Hepatocyte (in vitro differentiated cells): ENCODE data around the gene PYROXD2. TPM values are rescaled to one million over a fixed set of nuclear protein-coding genes. Genes with fewer than 3 reads are reported as not detected.

Source experiments
- DNase-seq: peaks from one replicate; pipeline ENCODE4 v3.0.0-alpha.2; 2016; ENCODE audit warnings: low spot score
- H2AFZ ChIP-seq: fragments of 200-600 bp; sonication (generic); 2 replicates; pipeline ENCODE4 v1.6.0; 2016; ENCODE audit warnings: antibody characterized with exemption, mild to moderate bottlenecking
- H3K27ac ChIP-seq: fragments of 200-600 bp; sonication (generic); 2 replicates; pipeline ENCODE4 v1.5.1; 2016; ENCODE audit warnings: mild to moderate bottlenecking
- H3K27me3 ChIP-seq: fragments of 200-600 bp; sonication (generic); 2 replicates; pipeline ENCODE4 v1.6.1; 2016
- H3K36me3 ChIP-seq: fragments of 200-600 bp; sonication (generic); replicated peaks from 2 replicates; pipeline ENCODE4 v1.5.1; 2016; ENCODE audit warnings: low read depth; ENCODE audit not compliant: insufficient read depth
- H3K4me1 ChIP-seq: fragments of 200-600 bp; sonication (generic); 2 replicates; pipeline ENCODE4 v1.5.1; 2016; ENCODE audit warnings: mild to moderate bottlenecking, moderate library complexity; ENCODE audit not compliant: insufficient read depth
- H3K4me2 ChIP-seq: fragments of 200-600 bp; sonication (generic); 2 replicates; pipeline ENCODE4 v1.6.0; 2016
- H3K4me3 ChIP-seq: fragments of 200-600 bp; sonication (generic); 2 replicates; pipeline ENCODE4 v1.5.1; 2016; ENCODE audit warnings: mild to moderate bottlenecking
- H3K79me2 ChIP-seq: fragments of 200-600 bp; sonication (generic); 2 replicates; pipeline ENCODE4 v1.6.0; 2017; ENCODE audit warnings: mild to moderate bottlenecking
- H3K9me2 ChIP-seq: fragments of 200-600 bp; sonication (generic); replicated peaks from 2 replicates; pipeline ENCODE4 v1.6.0; 2017; ENCODE audit warnings: mild to moderate bottlenecking; ENCODE audit not compliant: insufficient read depth
- H3K9me3 ChIP-seq: fragments of 200-600 bp; sonication (generic); 2 replicates; pipeline ENCODE4 v1.5.1; 2016; ENCODE audit warnings: low read depth, mild to moderate bottlenecking
- H4K20me1 ChIP-seq: fragments of 200-600 bp; sonication (generic); 2 replicates; pipeline ENCODE4 v1.6.0; 2016; ENCODE audit warnings: mild to moderate bottlenecking; ENCODE audit not compliant: insufficient read depth, poor library complexity, severe bottlenecking
- EZH2 ChIP-seq: fragments of 200-600 bp; sonication (generic); IDR thresholded peaks from 2 replicates; pipeline ENCODE4 v1.6.1; 2016; ENCODE audit warnings: antibody characterized with exemption, mild to moderate bottlenecking, borderline replicate concordance
- EZH2phosphoT487 ChIP-seq: fragments of 200-600 bp; sonication (generic); IDR thresholded peaks from one replicate; pipeline ENCODE4 v1.6.1; 2018; ENCODE audit warnings: antibody characterized with exemption, mild to moderate bottlenecking, low read depth, moderate library complexity; ENCODE audit not compliant: unreplicated experiment, severe bottlenecking
- WGBS: methylation state at CpG from one replicate; pipeline ENCODE4 v1.1.6; 2016; ENCODE audit warnings: low lambda C conversion rate; ENCODE audit errors: missing lambda C conversion rate; 5-methylcytosine and 5-hydroxymethylcytosine counted together
- polyA plus RNA-seq: library from polyadenylated mRNA; unstranded; fragments of >200 nt; fragmentation: Nextera tagmentation; extraction: Ambion mirVana; gene quantifications from 2 replicates; pipeline ENCODE4 v1.2.1, GENCODE V29; 2016
- total RNA-seq: library from RNA; depleted of rRNA; stranded (reverse); fragments of >200 nt; gene quantifications from 2 replicates; pipeline ENCODE4 v1.2.3, GENCODE V29; 2014
- TF ChIP-seq, protein P1 (sequence below): fragments of 200-600 bp; sonication (generic); IDR thresholded peaks from 2 replicates; pipeline ENCODE4 v1.5.1; 2016; ENCODE audit warnings: antibody characterized with exemption, mild to moderate bottlenecking; ENCODE audit not compliant: poor library complexity

The PYROXD2 gene
- total and polyA plus RNA-seq, 2 experiments from 2014 or later, result 9.7 to 11.6 TPM

DNA sequence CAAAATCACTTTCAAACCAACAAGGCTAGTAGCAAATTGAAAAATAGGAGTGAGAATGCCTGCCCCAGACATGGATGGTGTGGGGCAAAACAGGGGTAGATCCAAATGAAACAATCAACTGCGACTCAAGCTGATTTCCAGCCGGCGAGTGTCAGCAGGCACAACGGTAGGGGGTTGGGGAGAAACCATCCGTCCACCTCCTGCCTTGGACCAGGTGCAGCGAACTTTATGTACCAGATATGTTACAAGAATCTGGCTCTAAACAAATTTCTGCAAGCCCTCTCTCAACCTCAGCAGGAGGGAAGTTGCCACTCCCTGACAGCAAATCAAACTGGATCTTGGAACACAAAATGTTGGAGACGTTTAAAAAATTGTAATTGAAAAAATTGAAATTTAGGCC, 45.2 kb downstream of the PYROXD2 start:
- H4K20me1 ChIP-seq, result no peaks in the 10 kb centered on the region
- H3K4me2 ChIP-seq, result no peak overlapping the region
- no peak overlapping the region for H2AFZ ChIP-seq
- H3K4me1 ChIP-seq, result no peaks in the 10 kb centered on the region
- no peaks in the 10 kb centered on the region for H3K9me3 ChIP-seq
- no peaks in the 10 kb centered on the region for H3K9me2 ChIP-seq
- H3K36me3 ChIP-seq, result no peaks in the 10 kb centered on the region
- no peak overlapping the region for H3K4me3 ChIP-seq
- no peak overlapping the region for H3K27ac ChIP-seq
- no peak for TF ChIP-seq EZH2
- no peak for TF ChIP-seq EZH2phosphoT487
- TF ChIP-seq, protein P1, sequence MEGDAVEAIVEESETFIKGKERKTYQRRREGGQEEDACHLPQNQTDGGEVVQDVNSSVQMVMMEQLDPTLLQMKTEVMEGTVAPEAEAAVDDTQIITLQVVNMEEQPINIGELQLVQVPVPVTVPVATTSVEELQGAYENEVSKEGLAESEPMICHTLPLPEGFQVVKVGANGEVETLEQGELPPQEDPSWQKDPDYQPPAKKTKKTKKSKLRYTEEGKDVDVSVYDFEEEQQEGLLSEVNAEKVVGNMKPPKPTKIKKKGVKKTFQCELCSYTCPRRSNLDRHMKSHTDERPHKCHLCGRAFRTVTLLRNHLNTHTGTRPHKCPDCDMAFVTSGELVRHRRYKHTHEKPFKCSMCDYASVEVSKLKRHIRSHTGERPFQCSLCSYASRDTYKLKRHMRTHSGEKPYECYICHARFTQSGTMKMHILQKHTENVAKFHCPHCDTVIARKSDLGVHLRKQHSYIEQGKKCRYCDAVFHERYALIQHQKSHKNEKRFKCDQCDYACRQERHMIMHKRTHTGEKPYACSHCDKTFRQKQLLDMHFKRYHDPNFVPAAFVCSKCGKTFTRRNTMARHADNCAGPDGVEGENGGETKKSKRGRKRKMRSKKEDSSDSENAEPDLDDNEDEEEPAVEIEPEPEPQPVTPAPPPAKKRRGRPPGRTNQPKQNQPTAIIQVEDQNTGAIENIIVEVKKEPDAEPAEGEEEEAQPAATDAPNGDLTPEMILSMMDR, result no peak
- 77% methylated on average over 7 of the region's 7 CpGs for WGBS
- no peaks in the 10 kb centered on the region for H3K27me3 ChIP-seq
- DNase-seq, result no peak
- H3K79me2 ChIP-seq, result no peaks in the 10 kb centered on the region

DNA sequence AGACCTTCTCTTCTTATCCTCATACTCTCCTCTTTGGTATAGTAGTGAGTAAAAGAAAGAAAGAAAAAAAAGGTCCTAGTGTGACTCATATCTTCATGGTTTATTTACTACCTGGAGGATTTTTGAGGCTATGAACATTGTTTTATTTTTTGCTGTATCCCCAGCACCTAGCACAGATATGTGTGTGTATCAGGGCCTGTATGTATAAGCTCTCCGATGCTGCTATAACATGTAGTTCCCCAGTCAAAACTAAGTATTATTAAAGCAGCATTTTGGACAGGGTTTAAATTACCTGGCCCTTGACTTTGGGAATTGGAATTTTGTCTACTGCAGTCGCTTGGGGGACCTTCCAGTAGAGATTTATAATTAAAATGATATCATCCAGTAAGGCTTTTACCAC, 46.3 kb downstream of the PYROXD2 start:
- no peak for DNase-seq
- H4K20me1 ChIP-seq, result no peaks in the 10 kb centered on the region
- no peak overlapping the region for H3K4me2 ChIP-seq
- WGBS, result 98% methylated on average over 2 of the region's 2 CpGs
- H3K9me2 ChIP-seq, result no peaks in the 10 kb centered on the region
- H3K27me3 ChIP-seq, result no peaks in the 10 kb centered on the region
- H3K27ac ChIP-seq, result no peak overlapping the region
- TF ChIP-seq, protein P1, result no peak
- TF ChIP-seq EZH2phosphoT487 (no peak), EZH2 (no peak)
- H3K36me3 ChIP-seq, result no peaks in the 10 kb centered on the region
- no peaks in the 10 kb centered on the region for H3K9me3 ChIP-seq
- no peak overlapping the region for H2AFZ ChIP-seq
- no peaks in the 10 kb centered on the region for H3K79me2 ChIP-seq
- no peak overlapping the region for H3K4me3 ChIP-seq
- peaks cover under 1% of the 10 kb centered on the region for H3K4me1 ChIP-seq

DNA sequence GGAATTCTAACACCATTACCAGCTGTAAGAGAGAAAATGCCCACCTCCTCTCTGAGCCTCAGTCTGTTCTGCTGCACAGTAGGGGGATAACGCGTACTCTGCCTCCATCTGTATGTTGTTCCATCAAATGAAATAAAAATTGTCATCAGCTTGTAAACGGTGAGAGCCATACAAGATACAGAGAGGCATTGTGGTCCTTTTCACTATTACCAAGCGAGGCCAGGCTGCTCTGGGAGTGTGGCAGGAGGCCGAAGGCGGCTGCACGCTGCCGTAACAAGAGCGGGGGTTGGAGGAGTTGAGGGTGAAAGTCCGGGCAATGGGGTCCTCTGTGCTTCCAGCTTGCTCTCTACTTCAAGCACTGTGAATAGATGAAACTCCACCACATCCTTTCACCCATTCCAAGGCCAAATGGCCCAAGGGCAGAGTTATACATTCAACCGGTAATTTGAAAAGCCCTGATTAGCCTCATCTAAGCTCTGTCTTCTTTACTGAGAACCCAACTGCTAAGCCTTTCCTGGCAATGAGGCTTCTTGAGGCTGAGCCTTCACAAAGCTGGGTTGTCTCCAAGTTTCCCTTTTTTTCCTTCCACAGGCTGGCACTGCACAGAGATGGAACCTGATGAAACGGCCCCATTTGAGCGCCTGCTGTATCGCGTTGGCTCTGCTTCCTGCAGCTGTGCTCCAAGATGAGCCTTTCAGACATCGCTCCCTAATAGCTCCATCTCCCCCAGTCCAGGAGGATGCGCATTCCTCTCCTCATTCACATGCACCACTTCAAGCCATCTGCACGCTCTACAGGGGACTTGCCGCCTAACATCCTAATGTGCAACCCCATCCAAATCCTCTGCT, 47.2 kb downstream of the PYROXD2 start:
- Histone ChIP-seq H3K9me3 (no peaks in the 10 kb centered on the region), H3K4me1 (peaks cover 4% of the 10 kb centered on the region), H2AFZ (no peak overlapping the region), H3K36me3 (no peaks in the 10 kb centered on the region), H3K9me2 (no peaks in the 10 kb centered on the region), H4K20me1 (no peaks in the 10 kb centered on the region), H3K27ac (no peak overlapping the region), H3K4me3 (no peak overlapping the region), H3K79me2 (no peaks in the 10 kb centered on the region), H3K4me2 (no peak overlapping the region), H3K27me3 (no peaks in the 10 kb centered on the region)
- no peak for TF ChIP-seq EZH2phosphoT487
- TF ChIP-seq EZH2, result no peak
- TF ChIP-seq, protein P1, result no peak
- WGBS, result 83% methylated on average over 19 of the region's 19 CpGs
- DNase-seq, result no peak
